Measurements from ENCODE around the gene KRT7.
"Not testable (repeated sequence)": the region's sequence is repeated elsewhere in the genome, so short reads cannot be mapped to it uniquely, and the experiment has no call there.

The KRT7 gene

GRCh38 chr12:52231305-52232202 is 1.5 kb upstream of the KRT7 start:
- no peak for DNase-seq

- no peak for DNase-seq
Measured at GRCh38 chr12:52232203-52232673, 805 bp upstream of the KRT7 start.

- no peak for DNase-seq
Measured at GRCh38 chr12:52233462-52234207, 592 bp downstream of the KRT7 start.

GRCh38 chr12:52234223-52234810 is 1.3 kb downstream of the KRT7 start:
- DNase-seq, result no peak

- DNase-seq, result no peak
Measured at GRCh38 chr12:52235001-52235764, 2.1 kb downstream of the KRT7 start.

- DNase-seq, result no peak
Measured at GRCh38 chr12:52235822-52236361, 2.8 kb downstream of the KRT7 start.

GRCh38 chr12:52236386-52237050 is 3.5 kb downstream of the KRT7 start:
- DNase-seq, result no peak

GRCh38 chr12:52238207-52238840 is 5.3 kb downstream of the KRT7 start:
- no peak for DNase-seq

GRCh38 chr12:52238916-52239646 is 6.0 kb downstream of the KRT7 start:
- no peak for DNase-seq

GRCh38 chr12:52239767-52240166 is 6.7 kb downstream of the KRT7 start:
- no peak for DNase-seq

GRCh38 chr12:52240247-52240646 is 7.2 kb downstream of the KRT7 start:
- DNase-seq, result not testable (repeated sequence)

GRCh38 chr12:52241205-52241842 is 8.3 kb downstream of the KRT7 start:
- no peak for DNase-seq

- DNase-seq, result no peak
Measured at GRCh38 chr12:52242442-52243258, 9.6 kb downstream of the KRT7 start.

GRCh38 chr12:52243259-52243855 is 10.3 kb downstream of the KRT7 start:
- no peak for DNase-seq

GRCh38 chr12:52243856-52244614 is 11.0 kb downstream of the KRT7 start:
- no peak for DNase-seq

- DNase-seq, result no peak
Measured at GRCh38 chr12:52244615-52244994, 11.6 kb downstream of the KRT7 start.

GRCh38 chr12:52245259-52245961 is 12.4 kb downstream of the KRT7 start:
- no peak for DNase-seq

All from cortex of kidney (tissue), 1 donor.